GM13976 (cell line): ENCODE measurements around the gene TP53I3.

Experiments used
- DNase-seq: peaks from one replicate; pipeline ENCODE4 v3.0.0; 2012; ENCODE audit warnings: low spot score
- in situ Hi-C: fragments of 300-500 bp; cut with MboI; formaldehyde crosslinking; loops from one replicate; pipeline ENCODE4 v1.12.0; 2022; ENCODE audit warnings: low sequenced_read_pairs, mixed read lengths, inconsistent platforms; ENCODE audit not compliant: unreplicated experiment
- TF ChIP-seq, protein P1 (sequence below): IDR thresholded peaks from 2 replicates; pipeline ENCODE4 v1.5.1; 2012; ENCODE audit warnings: borderline replicate concordance, mild to moderate bottlenecking; ENCODE audit not compliant: insufficient read depth; ENCODE audit errors: extremely low read depth, missing control alignments, control extremely low read depth

Gene TP53I3

GRCh38 chr2:24076849-24077534, 7.6 kb downstream of the TP53I3 start:
- no peak for DNase-seq
- in situ Hi-C loops = no loop called here
- TF ChIP-seq, protein P1, sequence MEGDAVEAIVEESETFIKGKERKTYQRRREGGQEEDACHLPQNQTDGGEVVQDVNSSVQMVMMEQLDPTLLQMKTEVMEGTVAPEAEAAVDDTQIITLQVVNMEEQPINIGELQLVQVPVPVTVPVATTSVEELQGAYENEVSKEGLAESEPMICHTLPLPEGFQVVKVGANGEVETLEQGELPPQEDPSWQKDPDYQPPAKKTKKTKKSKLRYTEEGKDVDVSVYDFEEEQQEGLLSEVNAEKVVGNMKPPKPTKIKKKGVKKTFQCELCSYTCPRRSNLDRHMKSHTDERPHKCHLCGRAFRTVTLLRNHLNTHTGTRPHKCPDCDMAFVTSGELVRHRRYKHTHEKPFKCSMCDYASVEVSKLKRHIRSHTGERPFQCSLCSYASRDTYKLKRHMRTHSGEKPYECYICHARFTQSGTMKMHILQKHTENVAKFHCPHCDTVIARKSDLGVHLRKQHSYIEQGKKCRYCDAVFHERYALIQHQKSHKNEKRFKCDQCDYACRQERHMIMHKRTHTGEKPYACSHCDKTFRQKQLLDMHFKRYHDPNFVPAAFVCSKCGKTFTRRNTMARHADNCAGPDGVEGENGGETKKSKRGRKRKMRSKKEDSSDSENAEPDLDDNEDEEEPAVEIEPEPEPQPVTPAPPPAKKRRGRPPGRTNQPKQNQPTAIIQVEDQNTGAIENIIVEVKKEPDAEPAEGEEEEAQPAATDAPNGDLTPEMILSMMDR = no peak

DNA sequence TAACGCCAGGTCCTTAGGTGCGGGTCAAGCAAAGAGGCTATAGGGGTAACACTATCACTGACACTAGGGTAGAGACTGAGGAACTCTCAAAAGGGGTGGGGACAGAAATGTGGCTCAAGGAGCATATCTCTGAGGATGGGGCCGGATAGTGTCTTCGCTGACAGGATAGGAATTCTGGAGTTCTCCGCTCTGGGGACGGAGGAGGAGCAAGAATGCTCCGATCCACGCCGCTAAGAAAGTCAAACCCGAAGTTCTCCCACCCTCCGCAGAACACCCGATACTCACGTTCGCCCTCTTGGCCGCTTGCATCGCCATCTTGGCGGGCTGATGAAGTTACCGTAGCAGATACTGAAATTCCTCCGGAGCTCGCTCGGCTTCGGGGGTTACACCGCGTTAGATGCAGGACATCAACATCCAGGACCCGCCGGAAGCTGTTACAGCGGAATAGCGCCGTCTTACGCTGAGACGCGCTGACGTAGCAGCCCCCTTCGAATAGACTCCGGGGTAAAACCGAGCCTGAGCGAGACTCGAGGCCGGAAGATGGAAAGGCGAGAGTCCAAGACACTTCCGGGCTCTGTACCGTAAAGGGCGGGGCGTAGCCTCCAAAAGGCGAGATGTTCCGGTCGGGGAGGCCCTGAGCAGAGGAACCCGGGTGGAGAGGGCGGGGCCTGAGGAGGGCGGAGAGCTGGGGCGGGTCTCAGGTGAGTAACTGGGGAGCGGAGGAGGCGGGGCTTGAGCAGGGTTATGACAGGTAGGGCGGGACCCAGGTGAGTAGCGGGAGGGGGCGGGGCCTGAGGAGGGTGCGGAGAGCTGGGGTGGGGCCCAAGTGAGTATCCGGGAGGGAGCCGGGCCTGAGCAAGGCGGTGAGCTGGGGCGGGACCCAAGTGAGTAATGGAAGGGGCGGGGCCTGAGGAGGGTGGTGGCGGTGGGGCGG, 8.5 kb downstream of the TP53I3 start, which contains the start of gene SF3B6:
Gene SF3B6 (minus strand): TSS at position 412 of the 934 bp plus-strand sequence. CDS start 97 bp downstream, at position 315.
- in situ Hi-C loops = no loop called here
- peak; percentile 94 for DNase-seq
- TF ChIP-seq, protein P1 = no peak

DNA sequence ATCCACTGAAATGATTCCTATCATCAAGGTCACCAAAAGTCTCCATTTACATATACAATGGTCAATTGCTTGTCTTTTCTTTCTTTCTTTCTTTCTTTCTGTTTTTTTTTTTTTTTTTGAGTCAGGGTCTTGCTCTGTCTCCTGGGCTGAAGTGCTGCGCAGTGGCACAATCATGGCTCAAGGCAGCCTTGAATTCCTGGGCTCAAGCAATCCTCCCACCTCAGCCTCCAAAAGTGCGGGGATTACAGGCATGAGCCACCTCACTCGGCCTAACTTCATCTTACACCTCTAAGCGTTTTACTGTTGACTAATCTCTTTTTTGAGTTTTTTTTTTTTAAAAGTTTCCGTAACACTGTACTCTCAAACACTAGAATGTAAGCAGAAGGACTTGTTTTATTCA, 9.4 kb downstream of the TP53I3 start:
- TF ChIP-seq, protein P1 = no peak
- in situ Hi-C loops = no loop called here
- no peak for DNase-seq

- in situ Hi-C loops = no loop called here
- no peak for DNase-seq
- TF ChIP-seq, protein P1 = no peak
Measured at GRCh38 chr2:24073816-24074215, 10.8 kb downstream of the TP53I3 start.

GRCh38 chr2:24072259-24072658, 12.4 kb downstream of the TP53I3 start:
- TF ChIP-seq, protein P1 = no peak

GRCh38 chr2:24065341-24065740, 19.3 kb downstream of the TP53I3 start:
- in situ Hi-C loops = loop anchor here (10.0 kb wide), 1 partner anchor 241 kb away; no protein-coding TSS in a partner anchor
- TF ChIP-seq, protein P1 = no peak
- DNase-seq = no peak

More at GRCh38 chr2:24072259-24072658, 12.4 kb downstream of the TP53I3 start:
- DNase-seq = no peak
- in situ Hi-C loops = no loop called here
